Smooth muscle cell (in vitro differentiated cells): ENCODE measurements around the gene LRRC4. TPM values are rescaled to one million over a fixed set of nuclear protein-coding genes. Genes with fewer than 3 reads are reported as not detected.

Experiments
- DNase-seq: peaks from one replicate; lab custom pipeline; 2025; ENCODE audit not compliant: unreplicated experiment; lab: John Stamatoyannopoulos, UW
- H2AFZ ChIP-seq: fragments of 200-600 bp; sonication (generic); 2 replicates; pipeline ENCODE4 v1.6.0; 2016; ENCODE audit warnings: antibody characterized with exemption, low read depth, mild to moderate bottlenecking
- H3F3A ChIP-seq: fragments of 200-600 bp; sonication (generic); 2 replicates; pipeline ENCODE4 v1.6.0; 2017; ENCODE audit warnings: antibody characterized with exemption, low read depth
- H3K27ac ChIP-seq: fragments of 200-600 bp; sonication (generic); 2 replicates; pipeline ENCODE4 v1.5.1; 2016; ENCODE audit warnings: low read depth, mild to moderate bottlenecking
- H3K27me3 ChIP-seq: fragments of 200-600 bp; sonication (generic); 2 replicates; pipeline ENCODE4 v1.6.1; 2016; ENCODE audit warnings: low read depth, mild to moderate bottlenecking
- H3K36me3 ChIP-seq: fragments of 200-600 bp; sonication (generic); 2 replicates; pipeline ENCODE4 v1.5.1; 2016; ENCODE audit warnings: low read depth
- H3K4me1 ChIP-seq: fragments of 200-600 bp; sonication (generic); 2 replicates; pipeline ENCODE4 v1.5.1; 2016; ENCODE audit warnings: low read depth
- H3K4me2 ChIP-seq: fragments of 200-600 bp; sonication (generic); 2 replicates; pipeline ENCODE4 v1.6.0; 2016; ENCODE audit warnings: mild to moderate bottlenecking
- H3K4me3 ChIP-seq: fragments of 200-600 bp; sonication (generic); 2 replicates; pipeline ENCODE4 v1.5.1; 2016; ENCODE audit warnings: mild to moderate bottlenecking
- H3K79me2 ChIP-seq: fragments of 200-600 bp; sonication (generic); 2 replicates; pipeline ENCODE4 v1.6.0; 2016; ENCODE audit warnings: low read depth, mild to moderate bottlenecking
- H3K9ac ChIP-seq: fragments of 200-600 bp; sonication (generic); 2 replicates; pipeline ENCODE4 v1.6.0; 2016; ENCODE audit warnings: low read depth
- H3K9me3 ChIP-seq: fragments of 200-600 bp; sonication (generic); replicated peaks from 2 replicates; pipeline ENCODE4 v1.5.1; 2016; ENCODE audit warnings: low read depth
- H4K20me1 ChIP-seq: fragments of 200-600 bp; sonication (generic); 2 replicates; pipeline ENCODE4 v1.6.0; 2016; ENCODE audit warnings: low read depth
- WGBS: methylation state at CpG from one replicate; pipeline ENCODE4 v1.1.7; 2016; ENCODE audit warnings: low lambda C conversion rate; 5-methylcytosine and 5-hydroxymethylcytosine counted together
- polyA plus RNA-seq: library from polyadenylated mRNA; unstranded; fragments of >200 nt; fragmentation: Nextera tagmentation; extraction: Ambion mirVana; gene quantifications from 2 replicates; pipeline ENCODE4 v1.2.1, GENCODE V29; 2016
- total RNA-seq: library from RNA; depleted of rRNA; stranded (reverse); fragments of >200 nt; gene quantifications from 2 replicates; pipeline ENCODE4 v1.2.3, GENCODE V29; 2014
- TF ChIP-seq, protein P1 (sequence below): fragments of 200-600 bp; sonication (generic); IDR thresholded peaks from 2 replicates; pipeline ENCODE4 v1.5.1; 2017; ENCODE audit warnings: borderline replicate concordance, mild to moderate bottlenecking, antibody characterized with exemption; ENCODE audit not compliant: insufficient read depth, poor library complexity, severe bottlenecking

The LRRC4 gene
- total and polyA plus RNA-seq, 2 experiments from 2014 or later = not detected

DNA sequence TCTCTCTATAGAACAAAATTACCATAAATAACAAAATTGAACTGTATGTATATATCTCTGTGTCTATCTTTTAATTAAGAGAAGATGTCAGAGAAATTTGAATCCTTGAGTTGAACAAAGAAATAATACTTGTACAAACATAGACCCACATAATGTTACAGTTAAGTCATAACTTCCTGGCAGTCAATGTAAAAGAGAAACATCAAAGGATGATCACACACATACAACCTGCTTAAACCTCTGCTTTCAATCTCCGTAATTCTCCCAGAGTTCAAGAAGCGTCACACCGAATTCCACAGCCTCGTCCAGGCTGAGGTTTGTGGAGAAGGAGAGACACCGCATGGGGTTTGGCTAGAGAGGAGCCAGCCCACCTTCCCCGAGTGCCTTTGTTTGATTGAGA, 40.1 kb upstream of the LRRC4 start:
- 95% methylated on average over 6 of the region's 6 CpGs for WGBS
- no peaks in the 10 kb centered on the region for H3K36me3 ChIP-seq
- H2AFZ ChIP-seq = no peak overlapping the region
- DNase-seq = no peak
- H3K27me3 ChIP-seq = no peaks in the 10 kb centered on the region
- TF ChIP-seq, protein P1, sequence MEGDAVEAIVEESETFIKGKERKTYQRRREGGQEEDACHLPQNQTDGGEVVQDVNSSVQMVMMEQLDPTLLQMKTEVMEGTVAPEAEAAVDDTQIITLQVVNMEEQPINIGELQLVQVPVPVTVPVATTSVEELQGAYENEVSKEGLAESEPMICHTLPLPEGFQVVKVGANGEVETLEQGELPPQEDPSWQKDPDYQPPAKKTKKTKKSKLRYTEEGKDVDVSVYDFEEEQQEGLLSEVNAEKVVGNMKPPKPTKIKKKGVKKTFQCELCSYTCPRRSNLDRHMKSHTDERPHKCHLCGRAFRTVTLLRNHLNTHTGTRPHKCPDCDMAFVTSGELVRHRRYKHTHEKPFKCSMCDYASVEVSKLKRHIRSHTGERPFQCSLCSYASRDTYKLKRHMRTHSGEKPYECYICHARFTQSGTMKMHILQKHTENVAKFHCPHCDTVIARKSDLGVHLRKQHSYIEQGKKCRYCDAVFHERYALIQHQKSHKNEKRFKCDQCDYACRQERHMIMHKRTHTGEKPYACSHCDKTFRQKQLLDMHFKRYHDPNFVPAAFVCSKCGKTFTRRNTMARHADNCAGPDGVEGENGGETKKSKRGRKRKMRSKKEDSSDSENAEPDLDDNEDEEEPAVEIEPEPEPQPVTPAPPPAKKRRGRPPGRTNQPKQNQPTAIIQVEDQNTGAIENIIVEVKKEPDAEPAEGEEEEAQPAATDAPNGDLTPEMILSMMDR = no peak
- no peaks in the 10 kb centered on the region for H3F3A ChIP-seq
- no peak overlapping the region for H3K27ac ChIP-seq
- no peaks in the 10 kb centered on the region for H3K79me2 ChIP-seq
- no peaks in the 10 kb centered on the region for H3K9me3 ChIP-seq
- H3K9ac ChIP-seq = no peak overlapping the region
- H3K4me3 ChIP-seq = no peak overlapping the region
- peaks cover 100% of the 10 kb centered on the region for H4K20me1 ChIP-seq
- peaks cover 3% of the 10 kb centered on the region for H3K4me1 ChIP-seq
- H3K4me2 ChIP-seq = no peak overlapping the region

DNA sequence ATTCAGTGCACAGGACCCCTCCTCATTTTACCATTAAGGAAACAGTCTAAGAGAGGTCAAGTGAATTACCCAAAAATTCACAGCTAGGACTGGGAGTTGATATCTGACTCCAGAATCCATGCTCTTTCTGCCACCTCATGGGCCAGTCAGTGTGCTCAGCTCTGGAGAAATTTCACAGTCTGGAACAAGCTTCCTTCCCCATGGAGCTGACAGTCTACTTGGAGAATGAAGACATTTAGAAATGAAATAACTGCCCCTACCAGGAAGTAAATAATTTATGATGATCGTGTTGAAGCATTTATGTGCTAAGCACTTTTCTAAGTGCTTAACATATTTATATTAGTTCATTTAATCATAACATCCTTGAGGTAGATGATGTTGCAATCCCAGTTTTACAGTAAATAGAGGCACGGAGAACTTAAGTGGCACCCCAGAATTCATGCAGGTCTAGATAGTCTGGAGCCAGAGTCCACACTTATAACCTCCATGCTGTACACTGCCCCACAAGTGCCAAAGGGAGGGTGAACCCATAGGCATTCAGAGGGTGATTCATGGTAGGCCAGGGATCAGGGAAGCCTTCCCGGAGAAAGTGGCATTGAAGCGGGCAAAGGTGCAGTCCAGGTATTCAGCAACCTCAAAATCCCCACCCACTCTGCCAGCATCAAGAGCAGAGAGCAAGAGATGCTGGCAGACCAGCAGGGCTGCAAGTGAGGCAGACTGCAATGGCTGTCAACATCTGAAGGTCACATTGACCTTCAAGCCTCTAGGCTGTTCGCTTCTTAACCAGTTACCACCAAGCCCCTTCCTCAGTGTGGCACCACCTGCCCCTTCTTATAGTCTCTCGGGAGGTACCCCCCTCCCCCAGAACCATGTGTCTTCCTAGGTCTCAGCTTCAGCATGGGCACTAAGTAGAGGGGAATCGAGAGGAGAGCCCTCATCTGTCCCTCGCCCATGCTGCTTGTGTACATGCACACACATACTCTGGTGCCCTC, 38.4 kb upstream of the LRRC4 start:
- TF ChIP-seq, protein P1 = no peak
- H3K9me3 ChIP-seq = no peaks in the 10 kb centered on the region
- no peak overlapping the region for H2AFZ ChIP-seq
- H3K4me3 ChIP-seq = no peak overlapping the region
- peaks cover 100% of the 10 kb centered on the region for H4K20me1 ChIP-seq
- no peak overlapping the region for H3K9ac ChIP-seq
- no peak overlapping the region for H3K4me2 ChIP-seq
- H3K79me2 ChIP-seq = no peaks in the 10 kb centered on the region
- H3K27ac ChIP-seq = no peak overlapping the region
- no peaks in the 10 kb centered on the region for H3K27me3 ChIP-seq
- WGBS = 96% methylated on average over 8 of the region's 8 CpGs
- no peaks in the 10 kb centered on the region for H3K4me1 ChIP-seq
- DNase-seq = no peak
- no peaks in the 10 kb centered on the region for H3F3A ChIP-seq
- H3K36me3 ChIP-seq = no peaks in the 10 kb centered on the region

GRCh38 chr7:128068785-128069184, 37.5 kb upstream of the LRRC4 start:
- Histone ChIP-seq H3K4me1 (no peaks in the 10 kb centered on the region), H4K20me1 (peaks cover 100% of the 10 kb centered on the region), H3K27me3 (no peaks in the 10 kb centered on the region), H3K9ac (no peak overlapping the region), H3K36me3 (no peaks in the 10 kb centered on the region), H2AFZ (no peak overlapping the region), H3K4me3 (no peak overlapping the region), H3F3A (no peaks in the 10 kb centered on the region), H3K9me3 (no peaks in the 10 kb centered on the region), H3K79me2 (no peaks in the 10 kb centered on the region), H3K27ac (no peak overlapping the region), H3K4me2 (no peak overlapping the region)
- TF ChIP-seq, protein P1 = no peak
- WGBS = 95% methylated on average over 8 of the region's 8 CpGs
- no peak for DNase-seq
